Measurements from ENCODE around the gene AUTS2.

The AUTS2 gene

DNA sequence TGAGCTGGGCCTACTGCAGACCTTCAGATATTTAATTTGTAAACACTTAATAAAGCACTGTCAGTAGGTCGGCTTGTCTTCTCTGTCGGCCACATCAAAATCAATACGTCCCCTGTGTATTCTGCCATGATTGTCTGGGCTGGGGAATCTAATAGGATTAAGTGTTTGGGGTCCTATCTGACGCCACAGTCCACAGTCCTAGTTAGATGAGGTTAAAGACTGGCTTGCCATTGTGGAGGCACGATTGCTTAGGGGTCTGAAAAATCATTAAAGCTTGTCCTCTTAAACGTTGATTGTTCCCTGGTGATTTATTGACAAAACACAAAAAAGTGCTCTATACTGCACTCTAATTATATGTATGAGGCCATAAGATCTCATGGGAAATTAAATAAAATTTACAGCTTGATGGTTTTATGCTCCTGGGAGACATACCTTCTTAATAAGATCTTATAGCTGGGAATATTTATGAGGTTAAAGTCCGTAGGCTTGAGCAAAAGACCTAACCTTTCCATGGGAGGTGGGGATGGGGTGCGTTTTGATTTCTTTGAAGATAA is 883.4 kb downstream of the AUTS2 start:
- DNase-seq = peak in 2 of 3 experiments; percentile 28 to 81

DNA sequence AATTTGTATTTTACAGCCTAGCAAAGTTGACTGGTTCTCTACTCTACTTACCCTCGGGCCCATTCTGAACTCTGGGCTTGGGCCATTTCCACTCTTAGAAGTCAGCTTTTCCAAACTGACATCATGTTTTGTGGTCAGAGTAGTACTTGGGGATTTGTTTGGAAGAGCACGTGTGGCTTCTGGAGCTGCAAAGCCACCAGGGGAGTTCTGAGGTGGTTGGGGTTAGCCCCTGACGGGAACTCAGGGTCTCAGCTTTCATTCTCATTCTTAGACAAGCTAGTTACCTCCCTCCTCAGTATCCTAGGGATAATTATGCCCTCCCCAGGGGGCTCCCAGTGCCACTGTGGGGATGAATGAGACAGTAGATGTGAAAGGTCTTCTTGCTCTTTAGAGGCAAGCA is 886.0 kb downstream of the AUTS2 start:
- peak in 1 of 3 experiments; percentile 25 for DNase-seq

GRCh38 chr7:70486977-70487376 is 888.7 kb downstream of the AUTS2 start:
- no peak for DNase-seq

DNA sequence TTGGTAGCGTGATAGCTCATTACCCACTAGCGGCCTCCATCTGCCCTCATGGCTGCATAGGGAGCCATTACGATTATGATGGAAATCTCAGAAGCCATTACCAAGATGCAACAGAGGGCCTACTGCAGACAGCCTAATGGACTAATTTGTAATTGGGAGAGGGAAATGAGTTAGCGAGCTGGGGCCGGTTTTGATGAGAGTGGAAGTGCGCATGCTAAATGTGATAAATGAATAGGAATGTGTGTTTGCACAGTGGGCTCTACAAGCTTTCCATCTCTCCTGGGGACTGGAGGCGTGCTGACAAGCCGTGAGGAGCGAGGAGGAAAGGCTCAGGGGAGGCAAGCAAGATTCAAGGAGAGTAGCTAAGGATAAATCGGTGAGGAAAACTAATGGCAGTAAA is 889.2 kb downstream of the AUTS2 start:
- no peak for DNase-seq

GRCh38 chr7:70487886-70488285 is 889.6 kb downstream of the AUTS2 start:
- DNase-seq = no peak

GRCh38 chr7:70489813-70490212 is 891.5 kb downstream of the AUTS2 start:
- no peak for DNase-seq

GRCh38 chr7:70492625-70493024 is 894.4 kb downstream of the AUTS2 start:
- DNase-seq = no peak

DNA sequence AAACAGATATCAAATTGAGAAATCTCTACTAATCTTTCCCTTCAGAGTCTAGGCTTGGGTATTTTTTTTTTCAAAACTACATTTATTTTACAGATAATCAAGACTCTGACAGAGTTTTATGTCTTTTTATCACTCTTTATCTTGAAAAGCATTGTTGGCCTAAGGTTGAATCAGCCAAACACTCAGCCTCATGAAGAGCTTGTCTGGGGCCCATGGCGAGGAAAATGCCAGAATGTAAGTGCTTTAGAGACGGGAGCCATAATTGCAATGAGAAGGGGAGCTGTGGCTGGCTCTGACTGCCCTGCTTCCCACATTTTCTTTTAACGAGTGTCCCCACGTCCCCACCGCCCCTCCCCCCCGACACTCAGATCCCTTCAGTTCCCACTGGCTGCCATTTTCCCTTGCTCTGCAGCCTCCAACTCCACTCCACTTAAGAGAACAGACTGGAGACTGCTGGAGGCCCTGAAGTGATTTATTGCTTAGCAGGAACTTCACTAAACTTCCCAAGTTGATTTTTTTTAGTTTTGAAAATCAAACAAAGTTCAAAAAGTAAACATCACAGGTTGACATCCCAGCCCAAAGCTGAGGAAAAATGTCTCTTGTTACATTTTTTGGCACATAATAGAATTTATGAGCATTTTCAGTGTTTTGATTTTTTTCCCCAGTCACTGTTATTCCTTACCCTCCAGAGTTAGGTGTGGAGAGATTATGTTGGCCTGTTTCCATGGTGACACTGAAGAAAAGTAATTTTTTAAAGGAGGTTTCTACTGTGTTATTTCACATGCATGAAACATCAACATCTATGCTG is 896.2 kb downstream of the AUTS2 start:
- no peak for DNase-seq

DNA sequence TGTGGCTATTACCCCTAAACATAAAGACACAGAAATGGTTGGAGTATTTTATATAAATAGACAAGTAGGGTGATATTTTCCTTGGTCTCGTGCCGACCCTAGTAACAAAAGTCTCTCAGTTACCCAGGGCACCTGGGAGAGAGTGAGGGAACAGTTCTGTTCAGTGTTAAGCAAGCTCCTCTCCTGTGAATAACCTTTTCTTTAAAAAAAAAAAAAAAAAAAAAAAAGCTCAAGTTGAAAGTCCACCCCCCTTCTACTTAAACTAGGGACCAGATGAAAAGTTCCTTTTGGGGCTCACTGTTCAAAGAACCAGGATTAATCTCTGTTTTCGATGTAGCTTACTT is 896.7 kb downstream of the AUTS2 start:
- no peak for DNase-seq

DNA sequence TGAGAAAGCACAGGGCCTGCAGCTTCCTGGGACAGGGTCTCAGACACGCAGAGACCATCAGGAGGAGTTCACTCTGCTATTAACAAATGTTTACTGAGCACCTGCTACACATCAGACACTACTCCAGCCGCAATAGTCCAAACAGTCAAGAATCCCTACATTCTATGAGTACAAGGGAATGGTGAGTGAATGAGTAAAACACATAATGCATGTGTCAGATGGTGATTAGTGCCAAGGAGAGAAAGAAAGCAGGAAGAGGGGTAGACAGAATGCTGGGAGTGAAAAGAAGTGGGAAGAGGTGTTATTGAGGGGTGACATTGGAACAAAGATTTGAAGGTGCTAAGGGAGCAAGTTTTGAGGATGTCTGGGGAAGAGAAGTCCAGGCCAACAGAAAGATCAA is 899.5 kb downstream of the AUTS2 start:
- no peak for DNase-seq

DNA sequence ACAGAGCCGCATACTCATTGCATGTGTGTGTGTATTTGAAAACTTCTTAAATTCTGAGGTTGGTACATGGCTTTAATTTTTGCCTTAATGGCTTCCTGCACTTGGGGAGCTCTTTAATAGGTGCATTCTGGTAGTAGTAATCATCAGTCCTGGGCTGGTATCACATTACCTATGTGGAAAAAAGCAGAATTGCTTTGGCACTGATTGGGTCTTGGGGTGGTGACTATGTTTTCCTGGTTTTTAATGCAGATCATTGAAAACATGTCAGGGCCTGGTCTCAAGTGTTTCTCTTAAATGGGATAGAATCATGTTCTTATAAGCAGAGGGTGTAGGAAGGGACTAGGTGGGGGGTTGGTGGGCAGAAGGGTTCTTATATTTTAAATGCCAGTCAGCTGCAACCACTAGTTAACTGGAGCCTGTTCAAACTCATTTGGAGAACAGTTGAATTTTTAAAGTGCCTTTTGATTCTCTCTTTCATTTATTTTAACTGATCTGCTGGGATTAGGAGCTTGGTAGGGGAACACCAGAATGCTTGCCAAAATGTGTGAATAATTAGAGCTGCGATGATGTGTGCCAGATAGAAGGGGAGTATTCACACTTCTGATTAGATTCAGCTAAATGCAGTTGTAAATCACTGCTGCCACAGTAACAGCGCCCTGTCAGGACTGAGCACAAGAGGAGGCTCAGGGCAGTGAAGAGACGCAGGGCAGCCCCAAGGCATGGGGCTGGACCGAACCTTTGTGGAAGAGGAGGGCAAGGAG is 900.1 kb downstream of the AUTS2 start:
- peak in 2 of 3 experiments; percentile 64 to 77 for DNase-seq

DNA sequence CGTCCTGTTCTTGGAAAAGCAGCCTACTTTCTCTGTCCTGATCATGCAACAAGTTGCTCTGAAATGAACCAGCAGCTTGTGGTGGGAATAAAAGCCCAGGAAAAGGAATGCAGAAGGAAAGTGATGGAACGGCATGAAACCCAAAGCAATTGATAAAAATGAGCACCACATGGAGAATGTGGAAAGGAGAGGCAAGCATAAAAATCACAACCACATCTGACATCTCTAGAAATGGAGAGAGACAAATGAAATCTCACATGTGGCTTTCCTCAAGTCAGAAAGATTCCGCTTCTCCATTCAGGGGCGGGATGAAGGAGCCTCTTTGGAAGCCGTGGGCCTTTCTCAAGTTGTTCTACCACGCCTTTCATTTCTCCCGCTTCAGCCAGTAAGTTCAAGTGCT is 902.0 kb downstream of the AUTS2 start:
- DNase-seq = no peak

DNA sequence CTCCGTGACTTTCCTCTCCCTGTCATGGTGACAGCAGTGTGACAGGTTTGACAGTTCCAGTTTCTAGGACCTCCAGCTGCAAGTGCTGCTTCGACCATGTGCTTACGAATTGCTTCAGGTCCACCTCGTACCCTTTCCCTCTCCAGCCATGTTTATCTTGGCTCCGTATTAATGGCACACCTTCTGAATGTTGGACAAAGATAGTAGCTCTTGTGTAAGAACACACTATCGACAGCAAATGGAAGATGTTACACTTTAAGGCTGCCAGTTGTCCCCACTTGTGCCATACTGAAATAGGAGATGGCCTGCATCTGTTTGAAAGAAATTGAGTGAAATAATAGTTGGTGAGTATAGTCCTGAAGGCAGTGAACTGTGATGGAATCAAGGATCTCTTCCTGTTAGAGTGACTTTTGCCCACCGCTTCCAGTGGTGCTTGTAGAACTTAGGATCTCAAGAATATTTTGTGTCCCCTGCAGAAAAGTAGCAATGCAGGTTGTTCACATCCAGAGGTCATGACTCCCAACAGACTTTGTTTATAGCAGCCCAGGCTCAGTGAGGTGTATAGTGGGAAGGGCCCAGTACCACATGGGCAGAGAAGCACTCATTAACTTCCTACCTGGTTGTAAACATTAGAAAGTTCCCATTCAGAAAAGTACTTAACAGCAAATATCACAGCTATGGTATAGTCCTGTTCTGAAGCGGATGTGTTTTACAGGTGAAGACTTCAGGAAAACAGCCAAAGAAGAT is 904.0 kb downstream of the AUTS2 start:
- no peak for DNase-seq

GRCh38 chr7:70504254-70504653 is 906.0 kb downstream of the AUTS2 start:
- DNase-seq = peak in 2 of 3 experiments; percentile 14 to 67

DNA sequence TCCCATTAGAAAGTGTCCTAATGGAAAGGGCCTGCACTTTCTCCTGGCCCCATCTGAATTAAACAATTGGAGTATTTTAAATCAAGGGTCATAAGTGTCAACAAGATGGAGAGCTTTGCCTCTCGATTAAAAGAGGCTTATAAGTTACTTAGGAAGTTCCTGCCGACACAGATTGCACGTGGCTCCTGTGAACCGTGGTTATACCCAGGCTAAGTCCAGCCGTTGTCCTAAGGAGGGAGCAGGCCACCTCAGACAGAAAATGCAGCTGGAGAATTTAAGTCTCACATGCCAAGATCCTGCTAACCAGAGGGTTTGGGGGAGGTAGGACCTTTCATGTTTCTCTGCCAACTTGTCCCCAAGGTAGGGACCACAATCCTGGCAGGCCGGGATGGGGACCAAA is 907.2 kb downstream of the AUTS2 start:
- no peak for DNase-seq

- DNase-seq = peak in 1 of 3 experiments; percentile 42
Observed at GRCh38 chr7:70505886-70506285, 907.6 kb downstream of the AUTS2 start.

DNA sequence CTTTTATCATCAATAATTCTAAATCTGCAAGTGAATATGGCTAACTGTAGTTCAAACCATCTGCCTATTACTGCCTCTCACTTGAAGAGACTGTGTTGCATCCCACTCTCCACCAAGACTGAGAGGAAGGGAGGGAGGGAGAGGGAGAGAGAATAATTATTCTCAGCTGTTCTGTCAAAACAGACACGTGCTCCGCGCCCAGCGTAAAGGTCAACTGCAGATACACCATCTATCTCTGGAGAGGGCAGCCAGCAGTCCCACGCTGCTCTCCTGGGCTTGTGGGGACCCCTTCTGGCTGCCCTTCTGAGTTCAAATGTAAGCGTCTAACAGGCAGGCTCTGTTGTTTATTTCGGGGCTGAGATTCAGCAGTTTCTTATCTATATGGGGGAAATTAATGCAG is 908.2 kb downstream of the AUTS2 start:
- peak in 2 of 3 experiments; percentile 51 to 89 for DNase-seq

- DNase-seq = peak in 1 of 3 experiments; percentile 44
Observed at GRCh38 chr7:70512144-70512543, 913.9 kb downstream of the AUTS2 start.

DNA sequence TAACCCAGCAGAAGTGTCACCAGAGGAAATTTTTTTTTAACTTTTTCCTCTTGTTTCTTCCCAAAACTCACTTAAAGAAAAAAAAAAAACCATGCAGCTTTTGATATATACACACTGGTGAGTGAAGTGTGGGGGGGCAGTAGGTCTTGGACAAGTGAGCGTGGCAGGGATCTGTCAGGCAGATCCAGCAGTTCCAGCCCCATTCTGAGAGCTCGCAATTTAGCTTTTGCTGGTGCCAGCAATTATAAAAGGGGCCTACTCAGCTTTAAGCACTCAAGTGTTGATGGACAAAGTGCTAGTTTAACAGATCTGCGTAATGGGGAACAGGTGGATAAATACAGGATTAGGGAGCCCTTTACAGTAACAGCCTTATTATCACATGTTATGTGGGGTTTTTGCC is 914.5 kb downstream of the AUTS2 start:
- DNase-seq = peak in 2 of 3 experiments; percentile 65 to 92

- no peak for DNase-seq
Observed at GRCh38 chr7:70520611-70521010, 922.3 kb downstream of the AUTS2 start.

- DNase-seq = no peak
Observed at GRCh38 chr7:70523249-70523988, 925.1 kb downstream of the AUTS2 start.

DNA sequence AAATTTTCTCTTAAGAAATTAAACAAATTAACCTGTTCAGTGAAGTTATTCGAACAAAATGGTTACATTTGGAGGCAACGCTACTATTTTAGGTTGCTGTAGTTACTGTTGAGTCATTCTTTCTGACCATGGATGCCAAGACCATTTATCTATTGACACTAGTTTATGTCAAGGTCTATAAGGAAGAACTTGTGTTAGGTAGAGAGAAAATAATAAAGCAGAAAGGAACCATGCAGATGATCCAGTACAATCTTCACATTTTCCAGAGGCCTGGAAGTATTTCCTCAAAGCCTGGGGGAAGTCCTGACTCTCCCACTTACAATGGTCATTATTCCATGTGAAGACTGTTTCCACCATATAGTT is 925.7 kb downstream of the AUTS2 start:
- no peak for DNase-seq

DNA sequence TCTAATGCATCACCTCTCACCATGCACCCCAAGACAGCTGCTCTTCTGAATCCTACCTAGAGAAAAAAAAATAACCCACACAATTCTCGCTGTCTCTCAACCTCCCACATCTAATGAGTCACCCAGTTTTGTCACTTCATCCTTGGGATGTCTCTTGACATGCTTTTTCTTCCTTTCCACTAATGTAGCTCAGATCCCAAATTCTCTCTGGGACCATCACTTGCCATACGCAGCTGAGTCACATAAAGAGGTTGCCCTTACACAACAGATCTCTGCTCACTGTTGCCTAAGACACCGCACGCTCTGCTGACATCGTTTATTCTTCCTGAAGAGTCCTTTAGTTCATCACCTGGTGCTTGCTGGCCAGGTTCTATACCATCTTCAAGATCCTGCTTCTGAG is 927.7 kb downstream of the AUTS2 start:
- DNase-seq = no peak
